ENCODE measurements around the gene MEDAG. TPM values are rescaled to one million over a fixed set of nuclear protein-coding genes. Genes with fewer than 3 reads are reported as not detected.

MEDAG gene
- total and polyA plus RNA-seq, 10 donors: 0.16 to 2.7 (median 0.46) TPM; not detected in 3

DNA sequence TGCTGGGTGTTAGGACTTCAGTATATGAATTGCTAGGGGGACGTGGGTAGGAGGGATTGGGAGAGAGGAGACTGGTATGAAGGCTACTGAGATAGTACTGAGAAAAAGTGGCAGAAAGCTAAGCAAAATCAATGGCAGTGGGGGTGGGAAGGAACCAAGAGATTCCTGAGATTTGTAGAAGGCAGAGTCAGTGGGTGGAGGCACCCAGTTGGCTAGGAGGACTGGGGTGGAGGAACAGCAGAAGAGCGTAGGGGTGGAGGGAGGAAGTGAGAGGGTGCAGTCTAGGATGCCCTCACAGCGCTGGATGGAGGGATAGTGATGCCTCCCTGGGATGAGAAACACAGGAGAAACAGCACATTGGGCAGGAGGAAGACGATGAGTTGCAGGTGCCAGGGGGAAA, 5.6 kb upstream of the MEDAG start:
- H3K9me3 ChIP-seq: no peaks in the 10 kb centered on the region
- no peaks in the 10 kb centered on the region for H3K36me3 ChIP-seq
- H3K27me3 ChIP-seq (replicated peaks in 1 of 7): peaks cover 0 to 58% (median 10%) of the 10 kb centered on the region in 7 donors
- TF ChIP-seq POLR2AphosphoS5 (IDR thresholded peaks at IDR 0.05) (no peak), POLR2A (IDR thresholded peaks at IDR 0.05) (no peak)
- TF ChIP-seq, protein P1, sequence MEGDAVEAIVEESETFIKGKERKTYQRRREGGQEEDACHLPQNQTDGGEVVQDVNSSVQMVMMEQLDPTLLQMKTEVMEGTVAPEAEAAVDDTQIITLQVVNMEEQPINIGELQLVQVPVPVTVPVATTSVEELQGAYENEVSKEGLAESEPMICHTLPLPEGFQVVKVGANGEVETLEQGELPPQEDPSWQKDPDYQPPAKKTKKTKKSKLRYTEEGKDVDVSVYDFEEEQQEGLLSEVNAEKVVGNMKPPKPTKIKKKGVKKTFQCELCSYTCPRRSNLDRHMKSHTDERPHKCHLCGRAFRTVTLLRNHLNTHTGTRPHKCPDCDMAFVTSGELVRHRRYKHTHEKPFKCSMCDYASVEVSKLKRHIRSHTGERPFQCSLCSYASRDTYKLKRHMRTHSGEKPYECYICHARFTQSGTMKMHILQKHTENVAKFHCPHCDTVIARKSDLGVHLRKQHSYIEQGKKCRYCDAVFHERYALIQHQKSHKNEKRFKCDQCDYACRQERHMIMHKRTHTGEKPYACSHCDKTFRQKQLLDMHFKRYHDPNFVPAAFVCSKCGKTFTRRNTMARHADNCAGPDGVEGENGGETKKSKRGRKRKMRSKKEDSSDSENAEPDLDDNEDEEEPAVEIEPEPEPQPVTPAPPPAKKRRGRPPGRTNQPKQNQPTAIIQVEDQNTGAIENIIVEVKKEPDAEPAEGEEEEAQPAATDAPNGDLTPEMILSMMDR (IDR thresholded peaks at IDR 0.05 in 8 of 11, conservative IDR thresholded peaks at IDR 0.05 in 3 of 11): no peak
- WGBS, 5 donors: 69 to 78% (median 70%) methylated on average over 4 of the region's 4 CpGs
- peaks cover 0 to 4% (median 0%) of the 10 kb centered on the region in 6 donors for H3K4me1 ChIP-seq
- intact Hi-C loops (cut with DNase I; ENCODE audit: low total_unique reads): no loop called here
- H3K27ac ChIP-seq: no peak overlapping the region
- H3K4me3 ChIP-seq: no peak overlapping the region
- DNase-seq: no peak

DNA sequence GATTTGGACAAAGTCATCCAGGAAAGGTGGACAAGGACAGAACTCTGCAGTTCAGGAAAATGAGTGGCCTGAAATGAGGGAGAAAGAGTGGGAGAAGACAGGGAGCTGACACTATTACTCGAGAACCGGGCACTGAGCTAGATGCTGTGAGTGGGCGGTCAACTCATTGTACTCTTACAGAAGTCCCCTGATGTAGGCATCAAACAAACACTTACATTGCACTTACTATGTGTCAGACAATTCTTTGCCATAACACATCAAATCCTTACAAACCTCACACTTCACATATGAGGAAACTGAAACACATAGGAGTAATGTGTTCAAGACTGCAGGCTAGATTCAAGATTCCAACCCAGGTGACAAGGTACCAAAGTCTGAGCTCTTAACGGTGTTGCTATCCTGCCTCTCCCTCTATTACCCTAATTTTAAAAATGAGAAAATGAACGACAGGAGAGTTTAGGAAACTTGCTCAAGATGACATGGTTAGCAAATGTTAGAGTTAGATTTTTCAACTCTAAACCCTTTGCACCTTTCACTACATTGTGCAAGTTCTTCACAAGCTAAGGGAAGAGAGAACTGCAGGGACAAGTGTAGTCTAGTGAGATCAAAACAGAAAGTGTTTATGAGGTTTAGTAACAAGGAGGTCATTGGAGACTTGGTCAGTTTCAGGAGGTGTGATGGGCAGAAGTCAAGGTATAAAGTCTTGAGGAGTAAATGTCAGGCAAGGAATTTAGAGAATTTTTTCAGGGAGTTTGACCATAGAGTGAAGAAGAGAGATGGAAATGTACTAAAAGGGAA, 4.9 kb upstream of the MEDAG start:
- H3K4me3 ChIP-seq: no peak overlapping the region
- H3K27me3 ChIP-seq (replicated peaks in 1 of 7): peaks cover 0 to 65% (median 17%) of the 10 kb centered on the region in 7 donors
- DNase-seq: no peak
- peaks cover 0 to 7% (median 5%) of the 10 kb centered on the region in 6 donors for H3K4me1 ChIP-seq
- 80 to 91% (median 86%) methylated on average over 5 of the region's 5 CpGs for WGBS, 5 donors
- no peak overlapping the region for H3K27ac ChIP-seq
- no peaks in the 10 kb centered on the region for H3K9me3 ChIP-seq
- intact Hi-C loops (cut with DNase I; ENCODE audit: low total_unique reads): no loop called here
- TF ChIP-seq POLR2A (IDR thresholded peaks at IDR 0.05) (no peak), POLR2AphosphoS5 (IDR thresholded peaks at IDR 0.05) (no peak)
- TF ChIP-seq, protein P1 (IDR thresholded peaks at IDR 0.05 in 8 of 11, conservative IDR thresholded peaks at IDR 0.05 in 3 of 11): no peak
- H3K36me3 ChIP-seq: no peaks in the 10 kb centered on the region

GRCh38 chr13:30904043-30904442, 2.0 kb upstream of the MEDAG start:
- 73 to 94% (median 77%) methylated on average over 1 of the region's 1 CpG for WGBS, 5 donors
- Histone ChIP-seq H3K4me1 (peaks cover 0 to 27% (median 16%) of the 10 kb centered on the region in 6 donors), H3K9me3 (no peaks in the 10 kb centered on the region), H3K36me3 (no peaks in the 10 kb centered on the region), H3K27ac (no peak overlapping the region), H3K27me3 (replicated peaks in 1 of 7) (peaks cover 0 to 66% (median 23%) of the 10 kb centered on the region in 7 donors), H3K4me3 (no peak overlapping the region)
- intact Hi-C loops (cut with DNase I; ENCODE audit: low total_unique reads): no loop called here
- DNase-seq: no peak
- TF ChIP-seq, protein P1 (IDR thresholded peaks at IDR 0.05 in 8 of 11, conservative IDR thresholded peaks at IDR 0.05 in 3 of 11): no peak
- TF ChIP-seq POLR2AphosphoS5 (IDR thresholded peaks at IDR 0.05) (no peak), POLR2A (IDR thresholded peaks at IDR 0.05) (no peak)

GRCh38 chr13:30906411-30907051, 460 bp downstream of the MEDAG start:
- peak overlapping the region in 4 of 8 donors; percentile 5 to 53 (median 22) for H3K4me3 ChIP-seq
- TF ChIP-seq POLR2A (IDR thresholded peaks at IDR 0.05) (no peak), POLR2AphosphoS5 (IDR thresholded peaks at IDR 0.05) (no peak)
- TF ChIP-seq, protein P1 (IDR thresholded peaks at IDR 0.05 in 8 of 11, conservative IDR thresholded peaks at IDR 0.05 in 3 of 11): no peak
- H3K36me3 ChIP-seq: no peaks in the 10 kb centered on the region
- intact Hi-C loops (cut with DNase I; ENCODE audit: low total_unique reads): no loop called here
- no peak overlapping the region for H3K27ac ChIP-seq
- H3K9me3 ChIP-seq: no peaks in the 10 kb centered on the region
- peaks cover 0 to 61% (median 23%) of the 10 kb centered on the region in 7 donors for H3K27me3 ChIP-seq (replicated peaks in 1 of 7)
- 15 to 29% (median 20%) methylated on average over 42 to 60 of the region's 60 CpGs for WGBS, 5 donors
- peaks cover 0 to 27% (median 16%) of the 10 kb centered on the region in 6 donors for H3K4me1 ChIP-seq
- DNase-seq: no peak
